Panc1 (cell line): ENCODE data around the gene CUZD1. TPM values are rescaled to one million over a fixed set of nuclear protein-coding genes. Genes with fewer than 3 reads are reported as not detected.

Experiments
- ATAC-seq: fragments of 200-7000 bp; cut with Tn5 transposase; 2 replicates; pipeline ENCODE4 v1.9.1; 2020; ENCODE audit warnings: mild to moderate bottlenecking, moderate library complexity
- BruUV-seq: library from RNA; stranded (reverse); fragments of 400-500 nt; replicated peaks from 2 replicates; lab custom pipeline; 2021; lab: Mats Ljungman, UMichigan
- CTCF ChIA-PET: fragments of 300-600 bp; sonication (Branson Sonifier 250); formaldehyde crosslinking; loops from one replicate; lab custom pipeline; 2022; ENCODE audit warnings: antibody characterized with exemption; lab: Charles Lee
- POLR2A ChIA-PET: fragments of 300-600 bp; sonication (Branson Sonifier 250); formaldehyde crosslinking; loops from one replicate; lab custom pipeline; 2022; ENCODE audit warnings: antibody characterized with exemption; lab: Charles Lee
- DNase-seq: peaks from one replicate; pipeline ENCODE4 v3.0.0-alpha.2; 2010; ENCODE audit warnings: low read depth, low spot score
- H3K27ac ChIP-seq: 2 replicates; pipeline ENCODE4 v1.5.1; 2011; ENCODE audit warnings: mild to moderate bottlenecking, low read length, inconsistent platforms
- H3K27me3 ChIP-seq: fragments of 200-500 bp; sonication (Bioruptor generic); 2 replicates; pipeline ENCODE4 v1.6.0; 2014; ENCODE audit warnings: low read length, inconsistent platforms; ENCODE audit not compliant: control insufficient read depth, insufficient read depth
- H3K36me3 ChIP-seq: fragments of 200-500 bp; sonication (Bioruptor generic); 2 replicates; pipeline ENCODE4 v1.5.1; 2014; ENCODE audit warnings: inconsistent platforms, mild to moderate bottlenecking, low read length, moderate library complexity; ENCODE audit not compliant: control insufficient read depth, insufficient read depth
- H3K4me1 ChIP-seq: 2 replicates; pipeline ENCODE4 v1.5.1; 2011; ENCODE audit warnings: inconsistent platforms, mild to moderate bottlenecking, low read length, moderate library complexity; ENCODE audit not compliant: control insufficient read depth, insufficient read depth
- H3K4me3 ChIP-seq, 2 experiments: 2 replicates each; pipeline ENCODE4 v1.5.1; 2011 to 2012; ENCODE audit warnings: low read depth in 2 of 2, low read length in 2 of 2, mild to moderate bottlenecking in 2 of 2, inconsistent platforms in 1 of 2, moderate library complexity in 1 of 2
- H3K9me3 ChIP-seq: fragments of 200-500 bp; sonication (Bioruptor generic); 2 replicates; pipeline ENCODE4 v1.5.1; 2014; ENCODE audit warnings: low read depth, mild to moderate bottlenecking, inconsistent platforms, low read length, moderate library complexity; ENCODE audit not compliant: control insufficient read depth, insufficient read depth
- POLR2AphosphoS5 ChIP-seq: IDR thresholded peaks from 2 replicates; pipeline ENCODE4 v1.6.1; 2012; ENCODE audit warnings: mild to moderate bottlenecking, low read depth, low read length, moderate library complexity
- SIN3A ChIP-seq: IDR thresholded peaks from 2 replicates; pipeline ENCODE4 v1.6.1; 2012; ENCODE audit warnings: low read depth, mild to moderate bottlenecking, low read length, moderate library complexity, borderline replicate concordance; ENCODE audit not compliant: insufficient read depth
- TCF7L2 ChIP-seq: IDR thresholded peaks from 2 replicates; pipeline ENCODE4 v1.6.1; 2011; ENCODE audit warnings: mild to moderate bottlenecking, low read depth, low read length, inconsistent platforms
- in situ Hi-C: cut with HindIII; loops from 2 replicates; pipeline ENCODE4 v1.10.0; 2016; ENCODE audit warnings: low sequenced_read_pairs, low pct_unique_long_range_greater_than_20kb
- intact Hi-C: fragments of 100-400 bp; cut with micrococcal nuclease; formaldehyde crosslinking; loops from one replicate; pipeline ENCODE4 v1.10.0; 2022; ENCODE audit not compliant: unreplicated experiment
- total RNA-seq: library from RNA; stranded (reverse); gene quantifications from one replicate; pipeline ENCODE4 v1.2.1, GENCODE V29; 2021; ENCODE audit not compliant: unreplicated experiment
- TF ChIP-seq, protein P1 (sequence below), 2 experiments: IDR thresholded peaks; 2 replicates each; pipeline ENCODE4 v1.6.1; 2011 to 2012; ENCODE audit warnings: low read depth in 2 of 2, control low read depth in 1 of 2, low read length in 1 of 2, mild to moderate bottlenecking in 1 of 2, moderate library complexity in 1 of 2; ENCODE audit not compliant: insufficient read depth in 1 of 2
- TF ChIP-seq, protein P2 (sequence below): fragments of 450-650 bp; IDR thresholded peaks from 2 replicates; pipeline ENCODE4 v1.5.1; 2017; ENCODE audit warnings: mild to moderate bottlenecking

The CUZD1 gene
- total RNA-seq, 1 experiment from 2014 or later: 2.9 TPM

DNA sequence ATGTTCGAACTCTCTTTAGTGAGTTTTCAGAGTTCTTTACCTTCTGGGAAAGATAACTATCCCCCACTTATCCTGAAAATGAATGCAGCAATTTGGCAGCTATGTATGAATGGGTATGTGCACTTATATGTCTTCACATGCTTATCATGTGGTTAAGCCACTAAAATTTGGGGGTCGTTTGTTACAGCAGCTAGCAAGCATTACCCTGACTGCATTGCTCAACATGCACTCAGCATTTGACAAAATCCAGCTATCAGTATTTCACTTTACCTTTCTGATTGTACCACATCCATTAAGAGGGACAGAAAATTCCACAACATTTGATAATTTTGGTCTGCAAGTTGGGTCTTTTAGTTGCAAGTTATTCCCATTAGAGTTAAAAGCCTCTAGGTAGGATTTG lies 9.7 kb downstream of the CUZD1 start:
- CTCF ChIA-PET: interaction anchor here (0.9 kb wide), 1 partner anchor 537 kb away, joined by 3 read pairs; no protein-coding TSS in a partner anchor
- H3K4me1 ChIP-seq: no peaks in the 10 kb centered on the region
- H3K36me3 ChIP-seq: peaks cover 15% of the 10 kb centered on the region
- intact Hi-C loops (no loop called here), in situ Hi-C loops (no loop called here)
- no peak overlapping the region for H3K4me3 ChIP-seq
- TF ChIP-seq TCF7L2 (no peak), SIN3A (no peak), POLR2AphosphoS5 (no peak)
- TF ChIP-seq, protein P1, sequence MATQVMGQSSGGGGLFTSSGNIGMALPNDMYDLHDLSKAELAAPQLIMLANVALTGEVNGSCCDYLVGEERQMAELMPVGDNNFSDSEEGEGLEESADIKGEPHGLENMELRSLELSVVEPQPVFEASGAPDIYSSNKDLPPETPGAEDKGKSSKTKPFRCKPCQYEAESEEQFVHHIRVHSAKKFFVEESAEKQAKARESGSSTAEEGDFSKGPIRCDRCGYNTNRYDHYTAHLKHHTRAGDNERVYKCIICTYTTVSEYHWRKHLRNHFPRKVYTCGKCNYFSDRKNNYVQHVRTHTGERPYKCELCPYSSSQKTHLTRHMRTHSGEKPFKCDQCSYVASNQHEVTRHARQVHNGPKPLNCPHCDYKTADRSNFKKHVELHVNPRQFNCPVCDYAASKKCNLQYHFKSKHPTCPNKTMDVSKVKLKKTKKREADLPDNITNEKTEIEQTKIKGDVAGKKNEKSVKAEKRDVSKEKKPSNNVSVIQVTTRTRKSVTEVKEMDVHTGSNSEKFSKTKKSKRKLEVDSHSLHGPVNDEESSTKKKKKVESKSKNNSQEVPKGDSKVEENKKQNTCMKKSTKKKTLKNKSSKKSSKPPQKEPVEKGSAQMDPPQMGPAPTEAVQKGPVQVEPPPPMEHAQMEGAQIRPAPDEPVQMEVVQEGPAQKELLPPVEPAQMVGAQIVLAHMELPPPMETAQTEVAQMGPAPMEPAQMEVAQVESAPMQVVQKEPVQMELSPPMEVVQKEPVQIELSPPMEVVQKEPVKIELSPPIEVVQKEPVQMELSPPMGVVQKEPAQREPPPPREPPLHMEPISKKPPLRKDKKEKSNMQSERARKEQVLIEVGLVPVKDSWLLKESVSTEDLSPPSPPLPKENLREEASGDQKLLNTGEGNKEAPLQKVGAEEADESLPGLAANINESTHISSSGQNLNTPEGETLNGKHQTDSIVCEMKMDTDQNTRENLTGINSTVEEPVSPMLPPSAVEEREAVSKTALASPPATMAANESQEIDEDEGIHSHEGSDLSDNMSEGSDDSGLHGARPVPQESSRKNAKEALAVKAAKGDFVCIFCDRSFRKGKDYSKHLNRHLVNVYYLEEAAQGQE (IDR thresholded peaks at IDR 0.05; ENCODE audit: insufficient read depth in 1 of 2, low read depth in 2 of 2, low read length in 1 of 2): no peak
- TF ChIP-seq, protein P2, sequence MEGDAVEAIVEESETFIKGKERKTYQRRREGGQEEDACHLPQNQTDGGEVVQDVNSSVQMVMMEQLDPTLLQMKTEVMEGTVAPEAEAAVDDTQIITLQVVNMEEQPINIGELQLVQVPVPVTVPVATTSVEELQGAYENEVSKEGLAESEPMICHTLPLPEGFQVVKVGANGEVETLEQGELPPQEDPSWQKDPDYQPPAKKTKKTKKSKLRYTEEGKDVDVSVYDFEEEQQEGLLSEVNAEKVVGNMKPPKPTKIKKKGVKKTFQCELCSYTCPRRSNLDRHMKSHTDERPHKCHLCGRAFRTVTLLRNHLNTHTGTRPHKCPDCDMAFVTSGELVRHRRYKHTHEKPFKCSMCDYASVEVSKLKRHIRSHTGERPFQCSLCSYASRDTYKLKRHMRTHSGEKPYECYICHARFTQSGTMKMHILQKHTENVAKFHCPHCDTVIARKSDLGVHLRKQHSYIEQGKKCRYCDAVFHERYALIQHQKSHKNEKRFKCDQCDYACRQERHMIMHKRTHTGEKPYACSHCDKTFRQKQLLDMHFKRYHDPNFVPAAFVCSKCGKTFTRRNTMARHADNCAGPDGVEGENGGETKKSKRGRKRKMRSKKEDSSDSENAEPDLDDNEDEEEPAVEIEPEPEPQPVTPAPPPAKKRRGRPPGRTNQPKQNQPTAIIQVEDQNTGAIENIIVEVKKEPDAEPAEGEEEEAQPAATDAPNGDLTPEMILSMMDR: no peak
- no peak for DNase-seq
- no peak overlapping the region for H3K27ac ChIP-seq
- POLR2A ChIA-PET: no interaction called here
- ATAC-seq: no peak
- BruUV-seq: no TSS peak
- H3K27me3 ChIP-seq: no peaks in the 10 kb centered on the region
- no peaks in the 10 kb centered on the region for H3K9me3 ChIP-seq

DNA sequence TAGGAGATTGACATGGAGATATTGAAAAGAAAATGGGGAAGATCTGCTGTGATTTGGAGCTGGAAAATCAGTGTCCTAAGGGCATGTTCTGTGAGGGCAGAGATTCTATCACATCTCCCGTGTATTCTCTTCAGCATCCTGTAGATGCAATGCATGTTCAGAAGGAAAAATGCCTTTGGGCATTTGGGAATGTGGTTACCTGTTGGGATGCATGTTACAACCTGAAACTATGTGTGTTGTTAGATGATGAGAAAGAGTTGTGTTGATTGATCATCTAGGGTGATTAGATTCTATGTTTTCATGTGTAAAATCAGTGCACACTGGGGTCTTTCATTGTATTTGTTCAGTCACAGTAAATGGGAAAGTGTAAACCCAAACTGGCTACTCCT lies 14.7 kb downstream of the CUZD1 start:
- POLR2A ChIA-PET: no interaction called here
- intact Hi-C loops: no loop called here

More for the DNA sequence above, 14.7 kb downstream of the CUZD1 start:
- DNase-seq (no peak), ATAC-seq (no peak)
- H3K27me3 ChIP-seq: peaks cover 12% of the 10 kb centered on the region
- H3K4me1 ChIP-seq: no peaks in the 10 kb centered on the region; the same call in 1 of the 2 replicates
- H3K27ac ChIP-seq: no peak overlapping the region
- CTCF ChIA-PET: no interaction called here
- TF ChIP-seq SIN3A (no peak), POLR2AphosphoS5 (no peak), TCF7L2 (no peak)
- TF ChIP-seq, protein P2: no peak
- TF ChIP-seq, protein P1 (IDR thresholded peaks at IDR 0.05; ENCODE audit: insufficient read depth in 1 of 2, low read depth in 2 of 2, low read length in 1 of 2): no peak
- H3K4me3 ChIP-seq: no peak overlapping the region
- in situ Hi-C loops: no loop called here
- no peaks in the 10 kb centered on the region for H3K9me3 ChIP-seq
- no TSS peak for BruUV-seq
- H3K36me3 ChIP-seq: peaks cover 15% of the 10 kb centered on the region
